Mucosa of rectum (tissue), 2 donors: ENCODE results near the gene TCF21.

Experiments used
- H3K27ac ChIP-seq, 2 donors: one replicate each; pipeline ENCODE4 v1.7.0; 2013; ENCODE audit warnings: inconsistent platforms in 2 of 2, low read depth in 2 of 2, low read length in 2 of 2
- H3K27me3 ChIP-seq, 2 donors: one replicate each; pipeline ENCODE4 v1.7.0; 2013; ENCODE audit warnings: low read length in 2 of 2; ENCODE audit not compliant: control insufficient read depth in 2 of 2, insufficient read depth in 2 of 2
- H3K36me3 ChIP-seq, 2 donors: one replicate each; pipeline ENCODE4 v1.7.0; 2013; ENCODE audit warnings: low read length in 2 of 2; ENCODE audit not compliant: control insufficient read depth in 2 of 2, insufficient read depth in 2 of 2
- H3K4me1 ChIP-seq, 2 donors: one replicate each; pipeline ENCODE4 v1.7.0; 2013; ENCODE audit warnings: low read length in 2 of 2, mild to moderate bottlenecking in 1 of 2; ENCODE audit not compliant: control insufficient read depth in 2 of 2, insufficient read depth in 2 of 2
- H3K4me3 ChIP-seq, 2 donors: one replicate each; pipeline ENCODE4 v1.7.0; 2013; ENCODE audit warnings: low read length in 2 of 2
- H3K9ac ChIP-seq, 2 donors: one replicate each; pipeline ENCODE4 v1.7.0; 2013; ENCODE audit warnings: low read length in 2 of 2, low read depth in 1 of 2, mild to moderate bottlenecking in 1 of 2
- H3K9me3 ChIP-seq, 2 donors: one replicate each; pipeline ENCODE4 v1.7.0; 2013; ENCODE audit warnings: low read length in 2 of 2; ENCODE audit not compliant: control insufficient read depth in 2 of 2
- donor health status: healthy.
- donor health status: Normal muscosa, but diverticular disease.

TCF21 gene

GRCh38 chr6:133888929-133889556 is at the start of gene TCF21:
Gene TCF21, plus strand, starts transcription at chr6:133889113. Its CDS starts 285 bp downstream, at chr6:133889398.
- Histone ChIP-seq H3K27me3 (peaks cover 40 to 62% of the 10 kb centered on the region in 2 donors), H3K27ac (peak within 1 kb of the TSS; percentile 80 to 85), H3K36me3 (no peaks in the 10 kb centered on the region), H3K4me3 (peak within 1 kb of the TSS; percentile 66 to 76), H3K4me1 (peaks cover 6 to 7% of the 10 kb centered on the region in 2 donors), H3K9ac (peak within 1 kb of the TSS; percentile 54 to 63), H3K9me3 (no peaks in the 10 kb centered on the region)

- no peak overlapping the region for H3K9ac ChIP-seq
- H3K4me3 ChIP-seq: no peak overlapping the region
- H3K4me1 ChIP-seq: no peaks in the 10 kb centered on the region
- H3K9me3 ChIP-seq: no peaks in the 10 kb centered on the region
- H3K36me3 ChIP-seq: no peaks in the 10 kb centered on the region
- H3K27me3 ChIP-seq: peaks cover 0 to 2% of the 10 kb centered on the region in 2 donors
- H3K27ac ChIP-seq: no peak overlapping the region
These were observed 47.7 kb upstream of the TCF21 start for GRCh38 chr6:133841176-133841575.

GRCh38 chr6:133843098-133843497 is 45.8 kb upstream of the TCF21 start:
- Histone ChIP-seq H3K27ac (no peak overlapping the region), H3K27me3 (peaks cover 0 to 2% of the 10 kb centered on the region in 2 donors), H3K4me3 (no peak overlapping the region), H3K9me3 (no peaks in the 10 kb centered on the region), H3K4me1 (no peaks in the 10 kb centered on the region), H3K9ac (no peak overlapping the region), H3K36me3 (no peaks in the 10 kb centered on the region)

- Histone ChIP-seq H3K9ac (no peak overlapping the region), H3K4me1 (no peaks in the 10 kb centered on the region), H3K27ac (no peak overlapping the region), H3K36me3 (no peaks in the 10 kb centered on the region), H3K27me3 (no peaks in the 10 kb centered on the region), H3K9me3 (no peaks in the 10 kb centered on the region), H3K4me3 (no peak overlapping the region)
These were observed 44.2 kb upstream of the TCF21 start for GRCh38 chr6:133844709-133845108.

GRCh38 chr6:133854041-133854363 is 34.9 kb upstream of the TCF21 start:
- no peak overlapping the region for H3K27ac ChIP-seq
- no peaks in the 10 kb centered on the region for H3K9me3 ChIP-seq
- no peaks in the 10 kb centered on the region for H3K36me3 ChIP-seq
- no peaks in the 10 kb centered on the region for H3K4me1 ChIP-seq
- no peak overlapping the region for H3K9ac ChIP-seq
- H3K27me3 ChIP-seq: peaks cover 14 to 25% of the 10 kb centered on the region in 2 donors
- H3K4me3 ChIP-seq: no peak overlapping the region

GRCh38 chr6:133854364-133855275 is 34.3 kb upstream of the TCF21 start:
- H3K9me3 ChIP-seq: no peaks in the 10 kb centered on the region
- peak overlapping the region in 1 of 2 donors; percentile 12 for H3K9ac ChIP-seq
- H3K4me3 ChIP-seq: no peak overlapping the region
- H3K4me1 ChIP-seq: no peaks in the 10 kb centered on the region
- no peak overlapping the region for H3K27ac ChIP-seq
- H3K36me3 ChIP-seq: no peaks in the 10 kb centered on the region
- H3K27me3 ChIP-seq: peaks cover 14 to 25% of the 10 kb centered on the region in 2 donors

GRCh38 chr6:133855276-133855990 is 33.5 kb upstream of the TCF21 start:
- H3K4me3 ChIP-seq: no peak overlapping the region
- no peaks in the 10 kb centered on the region for H3K4me1 ChIP-seq
- H3K9ac ChIP-seq: no peak overlapping the region
- H3K27me3 ChIP-seq: peaks cover 14 to 25% of the 10 kb centered on the region in 2 donors
- H3K27ac ChIP-seq: no peak overlapping the region
- no peaks in the 10 kb centered on the region for H3K9me3 ChIP-seq
- H3K36me3 ChIP-seq: no peaks in the 10 kb centered on the region

- no peaks in the 10 kb centered on the region for H3K4me1 ChIP-seq
- H3K9ac ChIP-seq: no peak overlapping the region
- H3K9me3 ChIP-seq: no peaks in the 10 kb centered on the region
- no peak overlapping the region for H3K27ac ChIP-seq
- H3K4me3 ChIP-seq: no peak overlapping the region
- H3K36me3 ChIP-seq: no peaks in the 10 kb centered on the region
- peaks cover 14 to 25% of the 10 kb centered on the region in 2 donors for H3K27me3 ChIP-seq
These were observed 32.9 kb upstream of the TCF21 start for GRCh38 chr6:133855991-133856370.

GRCh38 chr6:133856911-133857310 is 32.0 kb upstream of the TCF21 start:
- Histone ChIP-seq H3K4me3 (no peak overlapping the region), H3K27me3 (peaks cover 14 to 25% of the 10 kb centered on the region in 2 donors), H3K36me3 (no peaks in the 10 kb centered on the region), H3K4me1 (no peaks in the 10 kb centered on the region), H3K9me3 (no peaks in the 10 kb centered on the region), H3K27ac (no peak overlapping the region), H3K9ac (no peak overlapping the region)

GRCh38 chr6:133857696-133858095 is 31.2 kb upstream of the TCF21 start:
- Histone ChIP-seq H3K9ac (no peak overlapping the region), H3K4me1 (no peaks in the 10 kb centered on the region), H3K4me3 (no peak overlapping the region), H3K9me3 (no peaks in the 10 kb centered on the region), H3K27me3 (peaks cover 14 to 22% of the 10 kb centered on the region in 2 donors), H3K27ac (no peak overlapping the region), H3K36me3 (no peaks in the 10 kb centered on the region)
